CD4-positive, alpha-beta T cell treated with Interleukin-17A for 4 hours (primary cell): ENCODE measurements around the gene STARD13.

ENCODE experiments used
- DNase-seq: peaks from one replicate; pipeline ENCODE4 v3.0.0-alpha.2; 2020; ENCODE audit warnings: mixed read lengths

The STARD13 gene

DNA sequence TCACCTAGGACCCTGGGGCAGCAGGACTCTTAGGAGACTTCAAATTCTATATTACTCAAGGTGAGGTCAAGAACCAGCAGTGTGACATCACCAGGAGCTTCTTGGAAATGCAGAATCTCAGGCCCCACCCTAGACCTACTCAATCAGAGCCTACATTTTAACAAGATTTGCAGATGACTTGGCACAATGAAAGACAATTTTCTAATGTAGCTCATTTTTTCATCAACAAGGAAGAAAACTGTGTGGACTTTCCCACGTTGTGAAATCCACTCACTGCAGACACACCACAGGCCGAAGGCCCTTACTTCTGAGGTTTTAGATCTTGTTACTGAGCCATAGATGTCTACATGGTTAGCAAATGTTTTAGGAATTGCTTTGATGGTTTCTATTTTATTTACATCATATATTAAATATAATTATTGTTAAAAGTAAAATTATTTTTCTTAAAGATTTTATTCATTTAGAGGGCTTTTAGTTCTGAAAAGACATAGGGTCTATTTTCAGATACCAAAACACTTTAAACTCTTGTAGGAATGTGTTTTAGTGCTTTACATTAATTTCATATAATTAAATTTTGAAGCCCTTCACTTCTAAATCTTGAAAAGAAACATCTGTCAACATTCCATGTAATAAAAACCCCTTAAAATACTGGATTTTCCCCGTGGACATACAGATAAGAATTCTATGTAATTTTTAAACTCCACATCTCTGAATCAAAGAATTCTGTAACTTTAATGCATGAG lies 18.5 kb upstream of the STARD13 start:
- no peak for DNase-seq

DNA sequence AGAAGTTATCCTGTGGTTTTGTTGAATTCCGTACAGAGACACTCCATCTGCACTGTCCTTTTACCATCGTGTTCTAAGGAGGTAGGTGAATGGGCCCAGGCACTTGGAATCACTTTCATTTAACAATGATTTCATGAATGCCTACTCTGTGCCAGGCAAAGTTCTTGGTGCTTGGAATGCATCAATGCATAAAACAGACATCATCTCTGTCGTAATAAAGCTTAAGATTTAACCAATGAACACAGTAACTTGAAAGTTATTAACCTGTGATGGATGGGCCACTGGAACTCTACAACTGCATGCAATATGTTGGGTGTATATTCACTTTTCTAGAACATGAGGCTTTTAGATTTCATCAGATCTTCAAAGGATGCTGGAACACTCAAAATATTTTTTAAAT lies 14.1 kb upstream of the STARD13 start:
- no peak for DNase-seq

DNA sequence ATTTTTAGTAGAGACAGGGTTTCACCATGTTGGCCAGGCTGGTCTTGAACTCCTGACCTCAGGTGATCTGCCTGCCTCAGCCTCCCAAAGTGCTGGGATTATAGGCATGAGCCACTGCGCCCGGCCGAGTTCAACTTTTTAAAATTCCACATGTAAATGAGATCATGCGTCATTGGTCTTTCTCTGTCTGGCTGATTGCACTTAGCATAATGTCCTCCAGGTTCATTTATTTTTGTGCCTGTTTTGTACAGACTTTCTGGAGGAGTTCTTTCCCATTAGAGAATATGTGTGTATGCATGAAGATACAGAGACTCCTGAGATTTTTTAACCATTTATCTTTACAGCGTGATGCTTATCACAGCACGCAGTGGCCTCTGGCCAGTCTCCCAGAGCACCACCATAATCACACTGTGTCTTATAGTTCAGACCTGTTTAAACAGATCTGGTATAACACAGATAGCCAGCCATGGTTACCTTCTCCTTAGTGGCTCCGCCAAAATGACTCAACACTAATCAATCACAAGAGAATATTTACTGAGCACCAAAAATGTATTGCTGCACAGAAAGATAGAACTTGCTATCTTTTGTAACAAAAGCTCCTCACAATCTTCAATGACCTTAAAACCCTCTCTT lies 11.4 kb upstream of the STARD13 start:
- no peak for DNase-seq

DNA sequence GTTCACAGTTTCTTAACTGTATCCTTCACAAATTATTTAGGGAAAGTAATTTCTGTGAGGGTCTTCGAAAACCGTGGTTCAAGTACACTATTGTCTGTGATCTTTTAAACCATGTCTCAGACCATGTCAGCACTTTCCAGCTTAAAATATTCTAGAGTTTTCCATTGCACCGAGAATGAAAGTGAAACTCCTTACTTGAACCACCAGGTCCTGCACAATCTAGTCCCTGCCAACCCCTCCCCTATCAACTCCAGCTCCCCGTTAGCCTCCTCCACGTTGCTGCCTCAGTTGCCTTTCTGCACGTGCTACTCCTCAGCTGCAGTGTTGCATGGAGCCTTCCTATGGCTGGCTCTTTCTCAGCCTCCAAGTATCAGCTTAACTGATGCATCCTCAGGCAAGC lies 7.2 kb upstream of the STARD13 start:
- DNase-seq: no peak

DNA sequence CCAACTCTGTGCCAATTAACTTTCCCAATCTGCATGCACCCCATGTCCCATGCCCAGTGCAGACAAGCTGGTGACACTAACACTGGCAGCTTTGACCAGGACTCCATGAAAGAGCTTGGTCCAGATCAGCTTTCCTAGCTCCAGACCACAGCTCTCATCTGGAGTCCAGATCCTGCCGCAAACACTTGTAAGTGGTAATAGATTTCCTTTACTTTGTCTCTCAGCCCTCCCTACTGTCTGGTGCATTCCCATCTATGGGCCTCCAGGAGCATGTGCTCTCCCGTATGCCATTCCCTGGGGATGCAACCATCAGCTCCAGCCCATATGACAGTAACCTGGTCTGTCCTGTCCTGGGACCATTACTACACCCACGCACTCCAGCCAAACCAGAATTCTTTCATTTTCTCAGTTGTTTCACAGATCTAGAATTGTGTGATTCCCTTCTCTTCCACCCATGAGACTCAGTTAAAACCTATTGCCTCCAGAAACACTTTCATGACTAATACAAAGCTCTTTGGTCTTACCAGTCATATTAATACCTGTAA lies 4.9 kb upstream of the STARD13 start:
- DNase-seq: no peak

DNA sequence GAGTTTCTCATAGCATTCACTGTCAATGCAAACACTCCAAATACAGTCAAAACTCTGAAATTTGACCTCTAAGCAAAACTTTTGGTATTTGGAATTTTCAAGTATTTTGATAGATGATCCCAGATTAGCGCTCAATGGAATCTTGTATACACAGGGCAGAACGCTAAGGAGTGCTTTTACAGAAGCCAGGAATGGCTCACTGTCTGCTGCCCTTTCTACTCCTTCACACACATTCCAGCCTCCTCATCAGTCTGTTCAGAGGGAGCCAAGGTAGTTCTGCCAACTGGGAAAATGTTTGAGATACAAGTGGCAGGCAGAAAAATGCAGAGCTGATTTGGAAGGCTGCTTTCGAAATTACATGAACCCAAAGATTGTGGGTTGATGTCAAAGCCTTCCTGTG lies 4.4 kb upstream of the STARD13 start:
- no peak for DNase-seq

DNA sequence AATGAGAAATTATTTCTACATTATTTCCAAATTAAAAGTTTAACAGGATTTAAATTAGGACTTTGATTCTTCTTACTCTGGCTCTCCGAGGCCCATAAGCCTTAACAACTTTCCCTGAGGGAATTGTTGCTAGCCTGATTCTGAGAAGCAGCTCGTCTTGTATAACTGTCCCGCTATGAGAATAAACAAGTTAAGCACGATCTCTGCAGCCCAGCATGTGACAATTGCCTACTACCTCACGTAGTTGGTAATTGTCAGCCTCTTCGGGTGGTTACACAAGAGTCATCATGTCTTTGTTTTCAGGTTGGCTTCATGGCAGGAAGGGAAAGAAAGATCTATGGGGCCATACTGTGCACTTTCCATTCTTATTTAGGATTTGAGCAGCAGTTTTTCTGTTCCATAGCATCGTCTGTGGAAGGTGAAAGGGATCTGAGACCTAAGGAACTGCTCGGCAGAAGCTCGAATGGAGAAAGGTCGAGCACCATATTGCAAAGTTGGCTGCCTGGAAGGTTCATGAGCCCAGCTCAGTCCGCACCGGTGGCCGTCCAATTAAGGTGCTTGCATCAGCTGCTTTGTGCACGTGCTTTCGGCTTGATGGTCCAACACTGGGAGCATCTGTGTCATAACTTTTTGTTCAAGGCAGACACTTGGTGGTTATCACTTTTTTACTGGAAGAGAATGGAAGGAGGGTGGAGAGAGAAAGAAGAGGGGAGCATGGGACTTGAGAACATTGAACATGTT lies 1.8 kb upstream of the STARD13 start:
- DNase-seq: no peak

DNA sequence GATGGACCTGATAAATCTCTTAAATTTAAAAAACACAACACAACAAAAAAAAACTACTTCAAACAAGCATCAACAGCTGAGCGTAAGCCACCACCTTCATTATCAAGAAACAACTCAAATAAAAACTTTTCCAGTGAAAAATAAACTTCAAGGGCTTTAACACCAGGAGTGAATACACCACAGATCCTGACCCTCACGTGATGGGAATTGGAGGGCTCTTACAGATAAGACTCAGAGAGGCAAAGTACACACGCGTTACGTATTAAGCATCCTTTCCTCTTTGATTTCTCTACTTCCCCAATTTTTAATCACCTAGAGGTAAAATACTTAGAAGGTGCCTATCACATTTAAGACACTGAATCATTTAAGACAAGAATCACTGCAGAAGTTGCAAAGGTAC lies 573 bp upstream of the STARD13 start:
- DNase-seq: no peak

DNA sequence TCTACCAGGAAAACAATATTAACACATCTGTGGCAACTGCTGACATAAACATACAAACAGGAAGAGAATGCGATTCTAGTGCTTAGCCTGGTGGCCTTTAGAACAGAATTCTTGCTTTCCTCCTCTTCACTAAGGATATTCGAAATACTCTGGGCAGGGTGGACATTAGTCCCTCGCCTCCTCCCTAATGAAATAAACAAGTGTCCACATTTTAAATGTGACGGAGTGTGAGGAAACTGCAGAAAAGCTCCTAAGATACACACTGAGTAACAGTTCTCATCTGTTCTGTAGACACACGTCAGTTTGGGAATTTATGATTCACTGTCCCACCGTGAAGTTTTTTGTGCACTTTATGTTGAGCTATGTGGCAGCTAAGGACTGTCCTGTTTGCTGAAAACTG lies 639 bp downstream of the STARD13 start:
- no peak for DNase-seq

DNA sequence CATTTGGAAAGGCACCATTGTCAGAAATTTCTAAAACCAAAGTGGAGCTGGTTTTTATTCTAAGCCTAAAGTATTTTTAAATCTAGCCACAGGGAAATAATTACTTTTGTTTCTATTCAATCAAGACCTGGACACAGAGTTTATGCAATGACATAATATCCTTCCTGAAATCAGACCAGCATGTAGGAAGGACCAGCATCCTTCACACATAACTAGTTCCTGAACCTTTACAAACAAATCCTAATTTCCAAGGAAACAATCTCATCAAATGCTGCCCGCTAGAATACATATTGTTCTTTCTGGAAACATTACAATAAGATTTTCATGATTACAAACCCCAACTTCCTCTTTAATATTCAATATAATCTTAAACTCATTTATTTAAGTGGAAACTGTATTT lies 1.5 kb downstream of the STARD13 start:
- DNase-seq: no peak

DNA sequence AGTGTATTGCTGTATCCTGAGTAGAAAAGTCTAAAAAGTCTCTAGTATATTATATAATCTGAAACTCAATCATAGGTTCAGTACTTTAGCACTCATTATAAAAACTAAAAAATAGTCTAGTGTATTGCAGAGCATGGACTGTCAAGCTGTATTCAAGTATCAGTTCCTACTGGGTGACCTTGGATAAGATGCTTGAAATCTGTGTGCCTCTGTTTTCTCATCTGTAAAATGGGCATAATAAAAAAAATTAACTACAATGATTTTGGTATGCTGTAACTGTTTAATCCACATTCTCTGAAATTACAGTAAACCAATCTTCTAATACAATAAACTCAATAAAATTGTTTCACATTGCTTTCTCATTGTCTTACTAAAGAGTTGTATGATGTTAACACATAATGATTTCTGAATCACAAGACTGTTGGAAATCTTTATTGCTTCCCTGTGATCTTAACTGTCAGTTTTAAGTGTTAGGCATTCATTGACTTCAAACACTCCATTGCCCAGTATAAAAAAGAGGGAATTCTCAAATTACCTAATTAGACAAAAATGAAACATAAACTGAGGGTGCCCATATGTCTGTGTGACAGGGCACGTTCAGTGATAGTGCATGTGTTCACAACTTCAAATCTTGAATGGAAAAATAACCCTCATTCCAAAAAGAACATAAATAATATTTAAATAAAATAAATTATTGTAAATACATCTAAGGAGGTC lies 2.2 kb downstream of the STARD13 start:
- no peak for DNase-seq

DNA sequence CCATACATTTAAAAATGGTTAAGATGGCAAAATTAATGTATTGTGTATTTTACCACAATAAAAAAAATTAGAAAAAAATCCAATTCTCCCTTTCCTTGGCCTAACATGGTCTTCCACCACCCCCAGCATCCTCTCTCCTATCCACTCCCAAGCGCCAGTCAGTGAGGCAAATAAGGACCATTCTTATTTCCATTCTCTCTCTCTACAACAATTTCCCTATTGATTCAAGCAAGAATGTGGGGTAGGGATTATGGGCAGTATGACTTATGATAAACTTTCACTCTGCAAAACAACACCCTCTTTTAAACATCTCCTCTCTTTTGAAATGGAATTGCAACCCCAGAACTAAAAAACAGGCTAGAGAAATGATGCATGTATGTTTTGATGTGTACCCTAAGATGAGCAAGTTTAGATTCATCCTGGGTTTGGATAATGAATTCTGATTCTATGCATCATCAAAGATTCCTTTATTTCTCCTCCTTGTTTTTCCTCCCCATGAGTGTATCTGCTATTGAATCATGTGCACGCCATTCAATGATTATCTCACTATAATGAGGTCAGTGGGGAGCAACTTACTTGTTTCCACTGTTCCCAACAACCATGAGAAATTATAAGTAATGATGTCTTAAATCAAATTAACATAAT lies 3.5 kb downstream of the STARD13 start:
- DNase-seq: no peak

DNA sequence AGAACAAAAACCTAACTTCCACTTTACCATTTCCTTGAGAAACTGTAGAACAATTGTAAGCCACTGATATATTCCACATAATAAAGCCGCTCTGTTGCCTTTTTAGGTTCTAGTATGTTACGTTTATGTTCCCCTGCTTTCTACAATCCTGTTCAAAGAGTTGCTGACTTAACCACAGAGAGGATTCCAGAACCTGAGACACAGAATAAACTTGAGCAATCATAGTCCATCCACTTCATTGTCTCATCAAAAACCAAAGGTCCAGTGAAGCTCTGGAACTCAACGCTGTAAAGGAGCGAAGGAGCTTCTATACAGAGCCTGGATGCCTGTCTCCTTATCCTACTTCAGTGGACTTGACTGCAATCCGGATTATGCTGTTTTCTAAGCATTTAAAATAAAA lies 4.6 kb downstream of the STARD13 start:
- DNase-seq: no peak

DNA sequence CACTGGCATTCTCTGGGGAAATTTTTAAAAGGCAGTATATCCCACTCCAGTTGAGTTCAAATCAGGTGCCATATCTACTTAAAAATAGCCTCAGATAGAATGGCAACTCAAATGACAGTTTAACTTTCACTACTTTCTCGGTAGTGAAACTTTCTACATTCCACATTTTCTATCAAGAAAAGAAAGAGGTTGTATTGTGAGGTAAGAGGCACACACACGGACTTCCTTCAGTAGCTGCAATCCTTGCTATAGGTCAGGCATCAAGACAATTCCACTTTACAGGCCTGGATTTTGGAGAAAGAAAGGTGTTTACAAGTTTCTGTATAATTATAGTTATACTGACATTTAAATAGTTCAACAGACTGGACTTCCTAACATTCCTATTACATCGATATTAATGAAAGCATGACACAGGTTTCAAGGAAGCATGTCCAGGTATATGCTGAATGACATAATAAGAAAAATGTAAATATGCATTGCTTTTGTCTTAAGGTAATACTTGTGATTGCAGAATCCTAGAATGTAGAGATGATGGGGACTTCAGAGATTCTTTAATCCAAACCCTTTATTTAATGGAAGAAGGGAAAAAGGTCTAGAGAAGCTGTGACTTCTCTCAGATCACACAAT lies 5.2 kb downstream of the STARD13 start:
- no peak for DNase-seq

DNA sequence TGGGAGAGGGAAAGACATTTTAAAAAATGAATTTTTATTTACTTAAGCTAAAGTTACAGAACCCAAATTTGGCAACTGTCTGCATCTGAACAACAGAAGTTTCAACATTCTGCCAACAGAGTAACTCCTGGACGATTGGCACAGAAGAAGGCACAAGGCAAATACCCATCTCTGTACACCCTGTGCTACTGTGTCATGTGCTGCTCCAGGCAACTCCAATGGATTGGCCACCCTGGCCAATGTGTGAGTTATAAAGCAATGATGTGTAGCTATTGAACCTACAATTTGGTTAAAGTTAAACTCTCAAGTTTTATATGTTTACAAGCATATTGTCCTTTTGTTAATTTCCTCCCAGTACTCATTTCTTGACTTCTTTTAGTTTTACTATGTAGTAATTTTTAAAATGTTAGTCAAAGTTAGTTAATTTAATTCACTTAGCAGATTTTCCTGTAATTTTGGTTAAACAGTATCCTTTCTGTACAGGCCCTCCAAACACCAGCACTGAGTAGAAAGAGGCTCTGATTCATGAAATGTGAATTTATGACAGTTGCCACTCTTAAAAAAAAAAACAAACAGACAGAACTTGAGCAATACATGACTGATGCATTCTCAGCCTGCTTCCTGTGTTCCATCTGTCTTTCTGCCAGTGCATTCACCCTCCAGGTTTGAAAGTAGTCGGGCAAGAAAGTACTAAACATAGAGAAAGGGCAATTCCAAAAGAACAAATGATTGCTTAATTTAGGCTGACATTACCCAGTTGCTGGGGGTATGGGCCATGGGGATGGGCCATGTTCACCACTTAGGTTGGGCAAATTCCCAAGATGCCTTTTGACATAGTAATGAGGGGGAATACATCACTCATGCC lies 5.9 kb downstream of the STARD13 start:
- DNase-seq: no peak

DNA sequence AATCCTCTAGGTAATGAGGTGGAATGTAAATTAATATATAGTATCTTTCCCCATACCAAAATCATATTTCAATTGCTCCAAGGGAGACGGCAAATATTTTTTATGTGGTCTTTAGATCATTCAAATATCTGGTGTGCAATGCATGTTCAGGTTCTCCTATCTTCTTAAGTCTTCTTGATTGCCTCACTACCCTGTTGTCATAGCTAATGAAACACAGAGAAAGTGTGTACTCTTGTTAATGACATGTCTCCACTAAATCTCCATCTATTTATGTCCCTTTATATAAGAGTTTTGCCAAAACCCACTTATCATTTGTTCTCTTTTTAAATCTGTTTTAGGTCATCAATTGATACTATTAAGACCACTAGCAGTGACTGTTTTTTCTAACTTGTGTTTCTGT lies 6.6 kb downstream of the STARD13 start:
- no peak for DNase-seq

DNA sequence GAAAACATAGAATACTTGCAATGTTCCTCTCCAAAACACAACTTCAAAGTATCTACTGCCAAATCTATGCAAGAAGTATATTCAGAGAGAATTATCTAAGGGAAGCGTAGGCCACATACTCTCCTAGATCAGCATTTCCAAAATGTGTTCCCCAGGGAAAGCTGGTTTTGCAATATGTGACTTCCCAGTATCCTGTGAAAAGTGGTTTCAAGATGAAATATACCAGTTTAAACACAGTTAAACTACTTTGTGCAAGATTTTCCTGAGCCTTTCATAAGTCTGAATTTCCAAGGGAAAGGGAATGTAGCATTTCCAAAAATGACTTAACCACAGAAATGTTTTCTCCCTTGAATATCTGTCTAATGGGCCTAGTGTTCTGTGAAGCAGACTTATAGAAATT lies 7.6 kb downstream of the STARD13 start:
- DNase-seq: no peak

DNA sequence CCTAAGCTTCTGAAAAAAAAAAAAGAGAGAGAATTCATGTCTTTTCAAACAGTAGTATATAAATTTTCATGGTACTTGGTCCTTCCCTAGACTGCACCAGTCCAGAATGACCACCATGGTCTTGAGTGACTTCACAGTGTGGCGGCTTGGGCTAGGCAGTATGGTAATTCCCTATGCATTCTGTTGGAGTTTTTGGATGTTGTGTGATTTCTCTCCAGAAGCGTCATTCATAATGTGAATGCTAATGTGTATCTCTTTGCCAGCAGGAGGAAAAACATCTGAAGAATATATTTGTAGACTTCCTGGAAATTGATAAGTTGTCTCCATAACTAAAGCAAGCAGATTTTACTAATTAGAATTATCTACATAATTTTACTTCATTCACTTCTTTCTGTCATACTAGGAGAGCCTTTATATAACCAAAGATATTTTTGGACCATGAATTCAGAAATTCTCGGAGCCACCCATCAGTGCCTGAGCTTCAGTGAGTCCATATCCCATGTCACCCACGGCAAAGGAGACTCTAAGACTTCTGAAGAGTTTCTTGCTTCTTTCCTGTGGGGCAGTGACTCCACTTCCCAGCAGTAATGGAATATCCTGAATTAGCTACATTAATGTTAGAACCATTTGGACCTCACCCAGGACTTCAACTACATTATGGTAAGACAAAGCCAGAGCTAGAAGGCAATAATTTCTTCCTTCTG lies 8.4 kb downstream of the STARD13 start:
- DNase-seq: no peak

DNA sequence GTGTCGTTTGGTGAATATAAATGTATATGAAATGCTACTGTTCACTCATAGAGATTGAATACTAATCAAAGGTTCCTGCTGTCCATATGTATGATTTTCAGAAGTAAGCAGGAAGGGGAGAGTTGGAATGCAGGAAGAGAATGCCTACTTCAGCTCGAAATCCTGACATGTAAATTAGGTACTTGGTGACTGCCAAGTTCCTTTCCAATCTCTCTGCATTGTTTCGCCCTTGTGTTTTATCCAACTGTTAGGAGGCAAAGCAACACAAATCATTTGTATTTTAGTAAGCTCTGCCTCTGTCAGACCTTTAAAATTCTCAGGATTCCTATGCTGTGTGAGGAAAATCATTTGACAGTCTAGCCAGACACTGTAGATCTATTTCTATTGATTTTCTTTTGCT lies 9.0 kb downstream of the STARD13 start:
- DNase-seq: no peak

DNA sequence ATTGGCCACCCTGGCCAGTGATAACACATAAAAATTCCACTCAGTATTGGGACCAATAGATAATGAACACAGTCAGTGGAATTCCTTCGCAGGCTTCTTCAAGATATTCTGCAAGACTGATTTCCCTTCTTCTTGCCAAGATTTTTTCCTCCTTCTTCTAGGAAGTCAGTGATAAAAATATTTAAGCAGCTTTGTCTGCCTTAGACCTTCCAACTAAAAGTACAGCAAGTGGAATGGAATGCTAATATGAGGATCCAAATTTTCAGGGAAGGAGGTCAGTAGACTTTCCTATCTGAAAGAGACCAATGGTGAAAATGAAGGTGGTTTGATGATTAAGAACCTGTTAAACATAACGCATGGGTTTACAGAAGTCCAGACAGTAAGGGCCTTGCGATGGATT lies 9.6 kb downstream of the STARD13 start:
- DNase-seq: no peak

DNA sequence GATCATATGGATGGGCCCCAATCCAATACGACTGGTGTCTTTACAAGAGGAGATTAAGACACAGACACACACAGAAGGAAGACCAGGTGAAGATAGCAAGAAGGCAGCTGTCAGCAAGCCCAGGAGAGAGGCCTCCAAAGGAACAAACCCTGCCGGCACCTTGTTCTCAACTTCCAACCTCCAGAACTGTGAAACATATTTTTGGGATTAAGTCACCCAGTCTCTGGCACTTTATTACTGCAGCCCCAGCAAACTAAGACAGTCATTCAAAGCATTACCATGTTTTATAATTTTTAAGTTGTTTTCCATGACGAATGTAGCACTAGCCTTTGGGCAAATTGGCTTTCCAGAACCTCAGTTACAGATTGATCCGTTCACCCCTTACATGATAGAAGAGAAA lies 11.3 kb downstream of the STARD13 start:
- no peak for DNase-seq
